ENCODE results near the gene GC.

DNA sequence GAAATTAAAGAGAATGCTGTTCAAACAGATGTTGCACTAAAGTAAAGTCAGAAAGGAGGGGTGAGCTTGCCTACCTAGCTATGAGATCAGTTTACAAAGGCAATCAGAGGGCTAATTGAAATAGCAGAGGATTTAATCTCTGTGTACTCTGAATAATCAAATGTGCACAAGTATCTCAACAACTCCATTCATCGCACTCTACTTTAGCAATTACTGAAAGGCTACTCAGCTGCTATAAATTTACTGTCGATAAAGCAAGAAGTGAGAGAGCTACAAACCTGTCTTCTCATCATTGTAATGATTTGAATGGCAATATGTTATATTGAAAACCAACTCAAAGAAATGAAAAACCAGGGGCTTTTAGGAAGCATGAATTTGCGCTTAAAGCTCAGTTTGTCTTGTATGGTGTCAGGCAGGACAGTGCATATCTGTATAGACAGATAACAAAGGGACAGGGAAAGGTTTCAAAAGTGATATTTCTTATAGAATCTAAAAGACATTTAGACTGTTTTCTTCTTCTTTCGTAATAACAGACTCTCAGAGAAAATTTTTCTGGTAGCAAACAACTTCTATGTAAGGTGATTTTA lies 34.8 kb downstream of the GC start:
- TF ChIP-seq POLR2A (IDR thresholded peaks at IDR 0.05) = no peak
- TF ChIP-seq CTCF (IDR thresholded peaks at IDR 0.05) = no peak

Data from ovary (tissue), 3 donors.